ENCODE measurements around the gene SOX9. TPM values are rescaled to one million over a fixed set of nuclear protein-coding genes. Genes with fewer than 3 reads are reported as not detected.

SOX9 gene
- total and polyA plus RNA-seq, 2 experiments from 2014 or later, result 36.9 to 87.3 TPM

DNA sequence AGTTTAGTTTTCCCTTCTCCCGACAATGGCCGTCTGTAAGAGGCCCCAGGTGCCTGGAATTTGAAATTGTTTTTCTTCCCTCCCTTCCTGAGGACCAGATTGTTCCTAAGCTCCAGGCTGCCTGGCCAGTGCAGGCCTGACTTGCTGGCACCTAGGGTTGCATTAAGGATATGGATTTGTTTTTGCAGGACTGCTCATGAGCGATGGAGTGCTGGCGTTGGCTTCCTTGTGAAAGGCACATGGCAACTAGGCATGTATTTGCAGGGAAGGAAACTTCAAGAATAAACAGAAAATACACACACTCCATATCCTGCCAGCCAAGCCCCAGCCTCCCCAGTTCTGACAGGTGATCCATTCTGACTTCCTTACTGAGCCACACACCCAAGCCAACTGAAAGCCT lies 25.5 kb upstream of the SOX9 start:
- Histone ChIP-seq H3K4me3 (no peak overlapping the region), H3K4me1 (ENCODE audit: insufficient read depth) (no peaks in the 10 kb centered on the region), H2AFZ (no peak overlapping the region), H3K4me2 (no peak overlapping the region), H3K36me3 (replicated peaks; ENCODE audit: insufficient read depth, low read depth) (no peaks in the 10 kb centered on the region), H3K27me3 (no peaks in the 10 kb centered on the region), H3K27ac (no peak overlapping the region), H4K20me1 (ENCODE audit: insufficient read depth, poor library complexity, severe bottlenecking) (no peaks in the 10 kb centered on the region), H3K9me3 (ENCODE audit: low read depth) (no peaks in the 10 kb centered on the region), H3K9me2 (replicated peaks; ENCODE audit: insufficient read depth) (no peaks in the 10 kb centered on the region), H3K79me2 (no peaks in the 10 kb centered on the region)
- no peak for TF ChIP-seq EZH2phosphoT487 (IDR thresholded peaks at IDR 0.05; ENCODE audit: low read depth, severe bottlenecking, unreplicated experiment)
- TF ChIP-seq EZH2 (IDR thresholded peaks at IDR 0.05; ENCODE audit: borderline replicate concordance), result no peak
- no peak for TF ChIP-seq CTCF (IDR thresholded peaks at IDR 0.05; ENCODE audit: poor library complexity)
- no peak for DNase-seq (ENCODE audit: low spot score)
- WGBS (ENCODE audit: low lambda C conversion rate, missing lambda C conversion rate), result 93% methylated on average over 4 of the region's 4 CpGs

DNA sequence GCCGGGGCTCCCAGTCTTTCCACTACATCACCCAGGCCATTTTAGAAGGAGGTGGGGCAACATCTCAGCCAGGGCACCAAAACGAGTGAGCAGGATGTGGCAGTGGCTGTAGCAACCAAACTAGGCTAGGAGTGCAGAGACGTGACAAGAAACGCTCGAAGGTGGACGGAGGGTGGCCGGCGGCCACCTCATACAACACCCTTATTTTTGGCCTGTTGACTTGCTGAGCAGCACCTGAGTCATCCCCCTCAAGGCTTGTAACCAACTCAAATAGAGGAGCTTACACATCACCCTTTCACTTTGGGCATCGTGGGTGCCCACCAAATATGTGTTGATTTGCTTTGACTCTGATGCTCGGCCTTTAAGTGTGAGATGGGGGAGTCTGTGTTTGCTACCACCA lies 23.7 kb upstream of the SOX9 start:
- DNase-seq (ENCODE audit: low spot score), result no peak
- no peaks in the 10 kb centered on the region for H3K79me2 ChIP-seq
- H3K9me3 ChIP-seq (ENCODE audit: low read depth), result no peaks in the 10 kb centered on the region
- TF ChIP-seq EZH2phosphoT487 (IDR thresholded peaks at IDR 0.05; ENCODE audit: low read depth, severe bottlenecking, unreplicated experiment), result no peak
- TF ChIP-seq CTCF (IDR thresholded peaks at IDR 0.05; ENCODE audit: poor library complexity), result no peak
- no peak for TF ChIP-seq EZH2 (IDR thresholded peaks at IDR 0.05; ENCODE audit: borderline replicate concordance)
- no peaks in the 10 kb centered on the region for H3K9me2 ChIP-seq (replicated peaks; ENCODE audit: insufficient read depth)
- no peaks in the 10 kb centered on the region for H3K27me3 ChIP-seq
- H3K36me3 ChIP-seq (replicated peaks; ENCODE audit: insufficient read depth, low read depth), result no peaks in the 10 kb centered on the region
- no peaks in the 10 kb centered on the region for H4K20me1 ChIP-seq (ENCODE audit: insufficient read depth, poor library complexity, severe bottlenecking)
- WGBS (ENCODE audit: low lambda C conversion rate, missing lambda C conversion rate), result 92% methylated on average over 10 of the region's 10 CpGs
- no peak overlapping the region for H2AFZ ChIP-seq
- no peak overlapping the region for H3K27ac ChIP-seq
- no peak overlapping the region for H3K4me3 ChIP-seq
- H3K4me1 ChIP-seq (ENCODE audit: insufficient read depth), result no peaks in the 10 kb centered on the region
- no peak overlapping the region for H3K4me2 ChIP-seq

DNA sequence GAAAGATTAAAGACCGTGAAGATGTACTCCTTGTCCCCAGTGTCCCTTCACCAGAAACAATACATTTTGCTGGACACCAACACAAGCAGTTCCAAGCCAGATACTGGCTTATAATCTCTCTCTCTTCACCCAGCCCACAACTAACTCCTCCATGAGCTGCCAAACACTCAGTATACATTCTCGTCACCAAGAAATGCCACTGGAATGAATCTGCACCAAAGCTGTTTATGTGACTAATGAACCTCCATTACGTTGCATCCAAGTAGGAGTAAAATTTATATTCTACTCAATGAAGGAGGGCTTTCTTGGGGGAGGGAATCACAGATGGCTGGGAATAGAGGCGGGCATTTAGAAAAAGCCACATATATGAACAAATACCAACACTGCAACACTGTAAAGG lies 20.9 kb upstream of the SOX9 start:
- Histone ChIP-seq H3K4me3 (no peak overlapping the region), H3K79me2 (no peaks in the 10 kb centered on the region), H3K9me3 (ENCODE audit: low read depth) (no peaks in the 10 kb centered on the region), H4K20me1 (ENCODE audit: insufficient read depth, poor library complexity, severe bottlenecking) (no peaks in the 10 kb centered on the region), H3K4me2 (no peak overlapping the region), H3K36me3 (replicated peaks; ENCODE audit: insufficient read depth, low read depth) (no peaks in the 10 kb centered on the region), H3K9me2 (replicated peaks; ENCODE audit: insufficient read depth) (no peaks in the 10 kb centered on the region), H2AFZ (no peak overlapping the region), H3K27ac (no peak overlapping the region), H3K4me1 (ENCODE audit: insufficient read depth) (no peaks in the 10 kb centered on the region), H3K27me3 (no peaks in the 10 kb centered on the region)
- DNase-seq (ENCODE audit: low spot score), result no peak
- WGBS (ENCODE audit: low lambda C conversion rate, missing lambda C conversion rate), result 92% methylated on average over 4 of the region's 4 CpGs
- TF ChIP-seq CTCF (IDR thresholded peaks at IDR 0.05; ENCODE audit: poor library complexity), result no peak
- no peak for TF ChIP-seq EZH2phosphoT487 (IDR thresholded peaks at IDR 0.05; ENCODE audit: low read depth, severe bottlenecking, unreplicated experiment)
- no peak for TF ChIP-seq EZH2 (IDR thresholded peaks at IDR 0.05; ENCODE audit: borderline replicate concordance)

GRCh38 chr17:72100470-72100869 lies 20.4 kb upstream of the SOX9 start:
- Histone ChIP-seq H3K9me2 (replicated peaks; ENCODE audit: insufficient read depth) (no peaks in the 10 kb centered on the region), H3K4me3 (no peak overlapping the region), H3K79me2 (no peaks in the 10 kb centered on the region), H3K27me3 (no peaks in the 10 kb centered on the region), H2AFZ (no peak overlapping the region), H3K36me3 (replicated peaks; ENCODE audit: insufficient read depth, low read depth) (no peaks in the 10 kb centered on the region), H3K27ac (no peak overlapping the region), H3K4me1 (ENCODE audit: insufficient read depth) (no peaks in the 10 kb centered on the region), H4K20me1 (ENCODE audit: insufficient read depth, poor library complexity, severe bottlenecking) (no peaks in the 10 kb centered on the region), H3K9me3 (ENCODE audit: low read depth) (no peaks in the 10 kb centered on the region), H3K4me2 (no peak overlapping the region)
- no peak for DNase-seq (ENCODE audit: low spot score)
- TF ChIP-seq EZH2phosphoT487 (IDR thresholded peaks at IDR 0.05; ENCODE audit: low read depth, severe bottlenecking, unreplicated experiment) (no peak), EZH2 (IDR thresholded peaks at IDR 0.05; ENCODE audit: borderline replicate concordance) (no peak), CTCF (IDR thresholded peaks at IDR 0.05; ENCODE audit: poor library complexity) (no peak)
- 66% methylated on average over 5 of the region's 5 CpGs for WGBS (ENCODE audit: low lambda C conversion rate, missing lambda C conversion rate)

Measured in hepatocyte (in vitro differentiated cells).